ENCODE results near the gene PSAT1.

GRCh38 chr9:78288214-78288892, 8.6 kb upstream of the PSAT1 start:
- TF ChIP-seq CTCF (conservative IDR thresholded peaks at IDR 0.05; ENCODE audit: low read length) (no peak), EZH2phosphoT487 (IDR thresholded peaks at IDR 0.05; ENCODE audit: borderline replicate concordance) (no peak)
